Upper lobe of left lung (tissue), 6 donors: ENCODE measurements around the gene NR3C1. TPM values are rescaled to one million over a fixed set of nuclear protein-coding genes. Genes with fewer than 3 reads are reported as not detected.

Source experiments
- ATAC-seq, 2 donors: fragments of 200-7000 bp; cut with Tn5 transposase; one replicate each; pipeline ENCODE4 v1.9.1; 2022; ENCODE audit warnings: mild to moderate bottlenecking in 2 of 2, moderate library complexity in 2 of 2; ENCODE audit not compliant: low FRiP score in 2 of 2
- DNase-seq, 2 donors: peaks; one replicate each; pipeline ENCODE4 v3.0.0-alpha.2; 2019 to 2020
- H3K27ac ChIP-seq, 4 donors: fragments of 200-600 bp; sonication (generic); one replicate each; pipeline ENCODE4 v1.5.1; 2016 to 2019
- H3K27me3 ChIP-seq, 4 donors: fragments of 200-600 bp; sonication (generic); one replicate each; pipeline ENCODE4 v1.5.1; 2017 to 2019
- H3K36me3 ChIP-seq, 4 donors: fragments of 200-600 bp; sonication (generic); one replicate each; pipeline ENCODE4 v1.5.1; 2016 to 2019
- H3K4me1 ChIP-seq, 4 donors: fragments of 200-600 bp; sonication (generic); one replicate each; pipeline ENCODE4 v1.5.1; 2018 to 2019
- H3K4me3 ChIP-seq, 4 donors: fragments of 200-600 bp; sonication (generic); one replicate each; pipeline ENCODE4 v1.5.1; 2017 to 2019; ENCODE audit warnings: mild to moderate bottlenecking in 2 of 4, moderate library complexity in 1 of 4
- H3K9me3 ChIP-seq, 4 donors: fragments of 200-600 bp; sonication (generic); one replicate each; pipeline ENCODE4 v1.5.1; 2018 to 2019
- EP300 ChIP-seq, 4 donors: sonication (generic); formaldehyde crosslinking; IDR thresholded peaks; one replicate each; pipeline ENCODE4 v1.5.1; 2017; ENCODE audit warnings: antibody characterized with exemption in 4 of 4, control low read depth in 2 of 4
- POLR2A ChIP-seq, 4 donors: fragments of 450-650 bp; IDR thresholded peaks; one replicate each; pipeline ENCODE4 v1.5.1; 2016 to 2017; ENCODE audit warnings: antibody characterized with exemption in 4 of 4, mild to moderate bottlenecking in 2 of 4
- POLR2AphosphoS5 ChIP-seq, 2 donors: sonication (generic); formaldehyde crosslinking; IDR thresholded peaks; one replicate each; pipeline ENCODE4 v1.5.1; 2017; ENCODE audit warnings: antibody characterized with exemption in 2 of 2
- WGBS, 2 donors: methylation state at CpG; one replicate each; pipeline ENCODE4 v1.1.5; 2017 to 2018; 5-methylcytosine and 5-hydroxymethylcytosine counted together
- total RNA-seq, 6 donors: library from RNA; depleted of rRNA in 4 of 6; stranded (reverse); fragments of >200 nt in 4 of 6; gene quantifications; one replicate each; pipeline versions ENCODE4 v1.1.0 to v1.2.1, GENCODE V29; 2016 to 2021
- TF ChIP-seq, protein P1 (sequence below), 6 experiments: fragments of 450-650 bp in 4 of 6; fragments of 200-600 bp in 2 of 6; sonication (generic) in 2 of 6; IDR thresholded peaks; one replicate each; pipeline ENCODE4 v1.5.1; 2016 to 2019; ENCODE audit warnings: antibody characterized with exemption in 6 of 6
- donor health status: DM: no; HTN: no; CAD: no; lungs with moderate emphysema.
- donor health status: DM: no; HTN: yes; CAD: no; lungs with severe emphysema.

Gene NR3C1
- total RNA-seq, 6 donors from 2014 or later, result 44.5 to 101 (median 72.7) TPM

GRCh38 chr5:143400541-143401226 lies 2.8 kb downstream of the NR3C1 start:
- DNase-seq (no peak), ATAC-seq (no peak)
- WGBS, 2 donors, result 43 to 54% methylated on average over 10 of the region's 10 CpGs
- no peaks in the 10 kb centered on the region for H3K36me3 ChIP-seq
- H3K9me3 ChIP-seq, result no peaks in the 10 kb centered on the region
- no peaks in the 10 kb centered on the region for H3K27me3 ChIP-seq
- peaks cover 21 to 54% (median 46%) of the 10 kb centered on the region in 4 donors for H3K4me1 ChIP-seq
- TF ChIP-seq POLR2A (IDR thresholded peaks at IDR 0.05), result no peak
- TF ChIP-seq POLR2AphosphoS5 (IDR thresholded peaks at IDR 0.05), result no peak
- TF ChIP-seq, protein P1, sequence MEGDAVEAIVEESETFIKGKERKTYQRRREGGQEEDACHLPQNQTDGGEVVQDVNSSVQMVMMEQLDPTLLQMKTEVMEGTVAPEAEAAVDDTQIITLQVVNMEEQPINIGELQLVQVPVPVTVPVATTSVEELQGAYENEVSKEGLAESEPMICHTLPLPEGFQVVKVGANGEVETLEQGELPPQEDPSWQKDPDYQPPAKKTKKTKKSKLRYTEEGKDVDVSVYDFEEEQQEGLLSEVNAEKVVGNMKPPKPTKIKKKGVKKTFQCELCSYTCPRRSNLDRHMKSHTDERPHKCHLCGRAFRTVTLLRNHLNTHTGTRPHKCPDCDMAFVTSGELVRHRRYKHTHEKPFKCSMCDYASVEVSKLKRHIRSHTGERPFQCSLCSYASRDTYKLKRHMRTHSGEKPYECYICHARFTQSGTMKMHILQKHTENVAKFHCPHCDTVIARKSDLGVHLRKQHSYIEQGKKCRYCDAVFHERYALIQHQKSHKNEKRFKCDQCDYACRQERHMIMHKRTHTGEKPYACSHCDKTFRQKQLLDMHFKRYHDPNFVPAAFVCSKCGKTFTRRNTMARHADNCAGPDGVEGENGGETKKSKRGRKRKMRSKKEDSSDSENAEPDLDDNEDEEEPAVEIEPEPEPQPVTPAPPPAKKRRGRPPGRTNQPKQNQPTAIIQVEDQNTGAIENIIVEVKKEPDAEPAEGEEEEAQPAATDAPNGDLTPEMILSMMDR (IDR thresholded peaks at IDR 0.05), result no peak
- no peak for TF ChIP-seq EP300 (IDR thresholded peaks at IDR 0.05)
- H3K4me3 ChIP-seq, result peak overlapping the region in 3 of 4 donors; percentile 90 to 93 (median 91)
- peak overlapping the region; percentile 53 to 100 (median 100) for H3K27ac ChIP-seq

DNA sequence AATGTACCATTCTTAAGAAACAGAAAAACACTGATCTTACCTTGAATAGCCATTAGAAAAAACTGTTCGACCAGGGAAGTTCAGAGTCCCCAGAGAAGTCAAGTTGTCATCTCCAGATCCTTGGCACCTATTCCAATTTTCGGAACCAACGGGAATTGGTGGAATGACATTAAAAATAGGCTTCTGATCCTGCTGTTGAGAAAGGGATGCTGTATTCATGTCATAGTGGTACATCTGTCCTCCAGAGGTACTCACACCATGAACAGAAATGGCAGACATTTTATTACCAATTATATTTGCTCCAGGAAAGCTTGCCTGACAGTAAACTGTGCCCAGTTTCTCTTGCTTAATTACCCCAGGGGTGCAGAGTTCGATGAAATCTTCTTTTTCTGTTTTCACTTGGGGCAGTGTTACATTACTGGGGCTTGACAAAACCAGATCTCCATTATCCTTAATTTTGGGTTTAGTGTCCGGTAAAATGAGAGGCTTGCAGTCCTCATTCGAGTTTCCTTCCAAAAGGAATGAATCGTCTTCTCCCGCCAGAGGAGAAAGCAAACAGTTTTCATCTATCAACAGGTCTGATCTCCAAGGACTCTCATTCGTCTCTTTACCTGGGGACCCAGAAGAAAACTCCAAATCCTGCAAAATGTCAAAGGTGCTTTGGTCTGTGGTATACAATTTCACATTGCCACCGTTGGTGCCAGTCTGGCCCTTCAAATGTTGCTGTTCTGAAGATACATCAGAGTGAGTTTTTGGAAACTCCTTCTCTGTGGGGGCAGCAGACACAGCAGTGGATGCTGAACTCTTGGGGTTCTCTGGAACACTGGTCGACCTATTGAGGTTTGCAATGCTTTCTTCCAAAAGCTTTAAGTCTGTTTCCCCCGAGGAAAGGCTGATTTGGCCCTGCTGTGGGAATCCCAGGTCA lies 3.6 kb downstream of the NR3C1 start:
- no peaks in the 10 kb centered on the region for H3K27me3 ChIP-seq
- H3K9me3 ChIP-seq, result no peaks in the 10 kb centered on the region
- DNase-seq (no peak), ATAC-seq (no peak)
- H3K4me3 ChIP-seq, result peak overlapping the region in 3 of 4 donors; percentile 90 to 93 (median 91)
- TF ChIP-seq EP300 (IDR thresholded peaks at IDR 0.05) (no peak), POLR2A (IDR thresholded peaks at IDR 0.05) (no peak), POLR2AphosphoS5 (IDR thresholded peaks at IDR 0.05) (no peak)
- TF ChIP-seq, protein P1 (IDR thresholded peaks at IDR 0.05), result no peak
- no peaks in the 10 kb centered on the region for H3K36me3 ChIP-seq
- H3K27ac ChIP-seq, result peak overlapping the region; percentile 53 to 100 (median 100)
- peaks cover 28 to 62% (median 54%) of the 10 kb centered on the region in 4 donors for H3K4me1 ChIP-seq
- 40 to 42% methylated on average over 11 to 12 of the region's 12 CpGs for WGBS, 2 donors

DNA sequence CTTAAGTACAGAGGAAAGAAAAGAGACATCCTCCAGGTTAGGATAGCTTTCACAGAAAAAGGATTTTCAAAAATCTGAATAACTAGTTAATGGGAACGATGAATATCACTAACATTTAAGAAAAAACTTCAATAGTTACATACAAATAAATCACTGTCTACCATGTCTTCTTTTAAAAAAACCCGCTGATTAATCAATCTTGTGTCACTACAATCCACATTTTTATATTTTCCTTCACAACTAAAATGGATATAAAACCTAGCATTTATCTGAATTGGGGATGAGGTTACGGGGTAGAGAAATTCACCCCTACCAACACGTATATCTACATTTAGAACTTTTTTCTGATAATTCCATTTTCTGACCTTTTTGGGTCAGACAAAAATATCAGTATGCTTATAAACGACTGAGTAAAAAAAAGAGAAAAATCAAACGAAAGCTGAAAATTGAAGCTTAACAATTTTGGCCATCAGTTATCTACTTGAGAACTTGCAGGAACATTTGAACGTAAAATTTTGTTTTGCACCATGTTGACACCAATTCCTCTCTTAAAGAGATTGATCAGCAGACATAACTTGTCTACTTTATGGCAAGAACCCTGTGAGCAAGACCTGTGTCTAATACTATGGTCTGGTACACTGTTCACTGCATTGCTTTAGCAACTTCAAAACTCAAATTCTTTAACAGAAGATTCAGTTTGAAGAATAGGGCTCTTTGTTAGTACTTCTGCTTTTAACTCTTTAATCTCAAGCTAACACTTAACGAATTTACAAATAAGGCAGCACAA lies 4.8 kb downstream of the NR3C1 start:
- TF ChIP-seq POLR2AphosphoS5 (IDR thresholded peaks at IDR 0.05), result no peak
- no peak for TF ChIP-seq EP300 (IDR thresholded peaks at IDR 0.05)
- TF ChIP-seq, protein P1 (IDR thresholded peaks at IDR 0.05), result no peak
- TF ChIP-seq POLR2A (IDR thresholded peaks at IDR 0.05), result no peak
- no peaks in the 10 kb centered on the region for H3K36me3 ChIP-seq
- WGBS, 2 donors, result 32 to 36% methylated on average over 8 of the region's 8 CpGs
- H3K27me3 ChIP-seq, result no peaks in the 10 kb centered on the region
- peaks cover 41 to 73% (median 66%) of the 10 kb centered on the region in 4 donors for H3K4me1 ChIP-seq
- DNase-seq, result no peak
- peak overlapping the region in 3 of 4 donors; percentile 90 to 93 (median 91) for H3K4me3 ChIP-seq
- no peak for ATAC-seq
- no peaks in the 10 kb centered on the region for H3K9me3 ChIP-seq
- H3K27ac ChIP-seq, result peak overlapping the region in 2 of 4 donors; percentile 100

- DNase-seq (no peak), ATAC-seq (no peak)
- 37% methylated on average over 2 of the region's 2 CpGs for whole genome bisulfite sequencing, 2 donors
- H3K4me1 ChIP-seq, result peaks cover 47 to 80% (median 73%) of the 10 kb centered on the region in 4 donors
- H3K9me3 ChIP-seq, result no peaks in the 10 kb centered on the region
- H3K27me3 ChIP-seq, result no peaks in the 10 kb centered on the region
- H3K27ac ChIP-seq, result peak overlapping the region in 1 of 4 donors; percentile 100
- H3K36me3 ChIP-seq, result no peaks in the 10 kb centered on the region
- TF ChIP-seq POLR2AphosphoS5 (IDR thresholded peaks at IDR 0.05) (no peak), EP300 (IDR thresholded peaks at IDR 0.05) (no peak), POLR2A (IDR thresholded peaks at IDR 0.05) (no peak)
- TF ChIP-seq, protein P1 (IDR thresholded peaks at IDR 0.05), result no peak
- H3K4me3 ChIP-seq, result peak overlapping the region in 3 of 4 donors; percentile 90 to 93 (median 91)
Observed at GRCh38 chr5:143398053-143398355, 5.5 kb downstream of the NR3C1 start.
